Neural progenitor cell (in vitro differentiated cells): ENCODE measurements around the gene UBXN11.

ENCODE experiments used
- EZH2 ChIP-seq: fragments of 200-600 bp; sonication (generic); IDR thresholded peaks from 2 replicates; pipeline ENCODE4 v1.6.1; 2017; ENCODE audit warnings: antibody characterized with exemption, mild to moderate bottlenecking, moderate library complexity
- TF ChIP-seq, protein P1 (sequence below): fragments of 200-600 bp; sonication (generic); IDR thresholded peaks from 2 replicates; pipeline ENCODE4 v1.5.1; 2017; ENCODE audit warnings: antibody characterized with exemption, mild to moderate bottlenecking

DNA sequence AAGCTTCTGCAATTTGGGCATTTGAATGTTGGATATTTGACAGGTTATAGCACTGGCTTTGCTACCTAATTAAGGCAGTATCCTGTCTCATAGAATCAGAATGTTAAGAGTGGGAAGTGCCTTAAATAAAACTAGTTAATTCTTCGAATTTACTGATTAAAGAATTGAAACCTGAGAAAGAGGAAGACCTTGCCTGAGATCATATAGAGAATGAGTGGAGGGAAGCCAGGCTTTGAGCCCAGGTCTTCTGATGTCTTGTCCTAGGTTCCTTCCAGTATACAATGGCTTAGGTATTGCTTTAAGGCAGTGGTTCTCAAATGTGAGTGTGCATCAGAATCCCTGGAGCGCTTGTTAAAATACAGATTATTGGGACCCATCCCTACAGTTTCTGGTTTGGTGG lies 47.4 kb downstream of the UBXN11 start:
- TF ChIP-seq, protein P1, sequence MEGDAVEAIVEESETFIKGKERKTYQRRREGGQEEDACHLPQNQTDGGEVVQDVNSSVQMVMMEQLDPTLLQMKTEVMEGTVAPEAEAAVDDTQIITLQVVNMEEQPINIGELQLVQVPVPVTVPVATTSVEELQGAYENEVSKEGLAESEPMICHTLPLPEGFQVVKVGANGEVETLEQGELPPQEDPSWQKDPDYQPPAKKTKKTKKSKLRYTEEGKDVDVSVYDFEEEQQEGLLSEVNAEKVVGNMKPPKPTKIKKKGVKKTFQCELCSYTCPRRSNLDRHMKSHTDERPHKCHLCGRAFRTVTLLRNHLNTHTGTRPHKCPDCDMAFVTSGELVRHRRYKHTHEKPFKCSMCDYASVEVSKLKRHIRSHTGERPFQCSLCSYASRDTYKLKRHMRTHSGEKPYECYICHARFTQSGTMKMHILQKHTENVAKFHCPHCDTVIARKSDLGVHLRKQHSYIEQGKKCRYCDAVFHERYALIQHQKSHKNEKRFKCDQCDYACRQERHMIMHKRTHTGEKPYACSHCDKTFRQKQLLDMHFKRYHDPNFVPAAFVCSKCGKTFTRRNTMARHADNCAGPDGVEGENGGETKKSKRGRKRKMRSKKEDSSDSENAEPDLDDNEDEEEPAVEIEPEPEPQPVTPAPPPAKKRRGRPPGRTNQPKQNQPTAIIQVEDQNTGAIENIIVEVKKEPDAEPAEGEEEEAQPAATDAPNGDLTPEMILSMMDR, result no peak
- TF ChIP-seq EZH2, result no peak
